Muscle layer of duodenum (tissue), 2 donors: ENCODE data around the gene KRTAP10-2.

Experiments used
- H3K27ac ChIP-seq: one replicate; pipeline ENCODE4 v1.7.0; 2013; ENCODE audit warnings: mild to moderate bottlenecking, low read length
- H3K27me3 ChIP-seq: one replicate; pipeline ENCODE4 v1.7.0; 2013; ENCODE audit warnings: low read depth, mild to moderate bottlenecking, control low read depth, low read length
- H3K36me3 ChIP-seq, 2 donors: one replicate each; pipeline ENCODE4 v1.7.0; 2013; ENCODE audit warnings: low read length in 2 of 2, control low read depth in 1 of 2, mild to moderate bottlenecking in 1 of 2; ENCODE audit not compliant: insufficient read depth in 2 of 2, control insufficient read depth in 1 of 2
- H3K4me1 ChIP-seq, 2 donors: one replicate each; pipeline ENCODE4 v1.7.0; 2013; ENCODE audit warnings: low read length in 2 of 2, mild to moderate bottlenecking in 2 of 2, control low read depth in 1 of 2, moderate library complexity in 1 of 2; ENCODE audit not compliant: insufficient read depth in 2 of 2, control insufficient read depth in 1 of 2
- H3K4me3 ChIP-seq, 2 donors: one replicate each; pipeline ENCODE4 v1.7.0; 2013; ENCODE audit warnings: low read length in 2 of 2, low read depth in 1 of 2, mild to moderate bottlenecking in 1 of 2
- H3K9me3 ChIP-seq, 2 donors: one replicate each; pipeline ENCODE4 v1.7.0; 2013; ENCODE audit warnings: low read length in 2 of 2, control low read depth in 1 of 2, mild to moderate bottlenecking in 1 of 2; ENCODE audit not compliant: control insufficient read depth in 1 of 2
- donor health status: healthy.

The KRTAP10-2 gene

DNA sequence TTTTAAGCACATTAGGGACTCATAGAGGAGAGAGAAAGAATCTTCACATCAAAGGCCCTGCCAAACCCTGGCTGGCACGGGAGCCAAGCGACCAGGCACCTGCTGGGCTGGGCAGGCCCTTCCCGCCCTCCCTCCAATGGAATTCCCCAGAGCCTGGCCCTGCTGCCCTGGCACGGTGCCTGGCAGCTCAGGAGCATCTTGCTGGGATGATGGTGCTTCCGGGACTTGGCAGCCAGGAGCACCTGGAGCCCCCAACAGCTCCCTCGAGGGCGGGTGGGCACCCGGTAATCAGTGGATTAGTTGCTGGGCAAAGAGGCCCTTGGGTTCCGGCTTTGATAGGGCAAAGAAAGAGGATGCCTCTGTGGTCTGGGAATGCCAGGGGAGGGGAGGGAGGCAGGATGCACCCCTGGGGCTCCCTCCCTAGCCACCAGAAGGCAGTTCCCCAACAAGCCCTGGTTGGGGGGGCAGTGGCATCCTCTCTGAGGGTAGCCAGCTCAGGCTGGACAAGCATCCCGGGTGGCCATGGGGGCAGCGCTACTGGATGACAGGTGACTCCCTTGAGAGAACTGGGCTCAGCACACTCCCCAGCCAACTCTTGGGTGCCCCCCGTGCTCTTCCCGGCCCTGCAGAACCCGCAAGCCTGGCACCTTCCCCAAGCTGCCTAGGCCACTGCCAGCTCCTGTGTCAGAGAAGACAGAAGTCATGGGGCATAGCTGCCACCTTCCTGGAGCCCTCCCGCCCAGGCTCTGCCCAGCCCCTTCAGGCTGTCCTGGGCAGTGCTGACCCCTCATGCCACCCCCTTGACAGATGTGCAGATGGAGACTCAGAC lies 37.7 kb downstream of the KRTAP10-2 start:
- Histone ChIP-seq H3K27me3 (no peaks in the 10 kb centered on the region), H3K4me1 (peaks cover 0 to 7% of the 10 kb centered on the region in 2 donors), H3K27ac (no peak overlapping the region), H3K9me3 (no peaks in the 10 kb centered on the region), H3K36me3 (no peaks in the 10 kb centered on the region), H3K4me3 (no peak overlapping the region)

DNA sequence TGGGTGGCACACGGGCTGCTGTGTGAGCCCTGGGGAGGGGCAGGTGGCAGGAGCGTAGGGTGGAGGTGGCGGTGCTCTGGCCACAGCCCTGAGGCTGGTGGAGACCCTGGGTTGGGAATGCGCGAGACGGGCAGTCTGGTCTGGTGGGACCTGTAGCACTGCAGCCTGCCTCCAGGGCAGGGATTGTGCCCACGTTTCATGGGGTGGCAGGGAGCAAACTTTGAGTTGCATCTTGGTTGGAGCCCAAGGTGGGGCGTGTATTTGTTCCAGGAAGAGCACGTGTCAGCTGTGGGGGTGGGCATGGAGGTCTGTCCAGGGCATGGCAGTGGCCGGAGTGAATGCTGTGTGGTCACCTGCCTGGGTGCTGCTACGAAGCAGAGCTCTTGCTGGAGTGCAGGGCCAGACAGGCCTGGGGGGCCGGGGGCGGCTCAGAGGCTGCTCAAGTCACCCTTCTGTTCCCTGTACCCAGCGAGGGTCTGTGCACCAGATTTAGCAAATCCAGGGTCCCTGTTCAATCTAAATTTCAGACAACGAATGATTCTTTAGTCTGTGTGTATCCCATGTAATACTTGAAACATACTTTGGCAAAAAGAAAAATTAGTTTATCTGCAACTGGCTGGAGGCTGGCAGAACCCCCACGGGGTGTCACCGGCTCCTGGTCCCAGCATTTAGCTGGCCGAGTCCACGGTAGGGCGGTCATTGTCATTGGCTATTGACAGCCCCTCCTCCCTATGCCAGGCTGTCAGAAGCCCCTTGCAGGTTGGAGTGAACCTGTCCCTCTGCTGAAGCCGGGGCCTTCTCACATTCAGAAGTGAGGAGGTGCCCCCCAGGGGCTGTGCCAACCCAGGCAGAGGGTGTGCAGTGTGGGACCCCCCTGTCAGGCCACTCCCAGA lies 38.6 kb downstream of the KRTAP10-2 start:
- Histone ChIP-seq H3K27ac (no peak overlapping the region), H3K4me3 (no peak overlapping the region), H3K27me3 (no peaks in the 10 kb centered on the region), H3K36me3 (no peaks in the 10 kb centered on the region), H3K4me1 (peaks cover 0 to 7% of the 10 kb centered on the region in 2 donors), H3K9me3 (no peaks in the 10 kb centered on the region)

DNA sequence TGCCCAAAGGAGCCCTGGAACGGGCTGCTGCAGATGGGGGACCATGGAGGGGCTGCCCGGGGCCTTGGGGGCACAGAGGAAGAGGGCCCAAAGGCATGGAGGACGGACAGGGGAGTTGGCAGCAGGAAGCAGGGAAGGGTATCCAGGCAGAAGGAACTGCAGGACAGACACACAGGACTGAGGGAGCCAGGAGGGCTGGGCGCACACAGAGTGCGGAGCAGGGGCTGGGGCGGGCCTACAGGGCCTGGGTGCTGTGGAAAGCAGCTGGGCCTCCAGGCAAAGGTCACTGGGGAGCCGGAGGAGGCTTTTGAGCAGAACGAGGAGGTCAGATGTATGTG lies 39.4 kb downstream of the KRTAP10-2 start:
- no peak overlapping the region for H3K27ac ChIP-seq
- peaks cover 0 to 7% of the 10 kb centered on the region in 2 donors for H3K4me1 ChIP-seq
- H3K4me3 ChIP-seq, result no peak overlapping the region
- no peaks in the 10 kb centered on the region for H3K27me3 ChIP-seq
- no peaks in the 10 kb centered on the region for H3K9me3 ChIP-seq
- no peaks in the 10 kb centered on the region for H3K36me3 ChIP-seq

DNA sequence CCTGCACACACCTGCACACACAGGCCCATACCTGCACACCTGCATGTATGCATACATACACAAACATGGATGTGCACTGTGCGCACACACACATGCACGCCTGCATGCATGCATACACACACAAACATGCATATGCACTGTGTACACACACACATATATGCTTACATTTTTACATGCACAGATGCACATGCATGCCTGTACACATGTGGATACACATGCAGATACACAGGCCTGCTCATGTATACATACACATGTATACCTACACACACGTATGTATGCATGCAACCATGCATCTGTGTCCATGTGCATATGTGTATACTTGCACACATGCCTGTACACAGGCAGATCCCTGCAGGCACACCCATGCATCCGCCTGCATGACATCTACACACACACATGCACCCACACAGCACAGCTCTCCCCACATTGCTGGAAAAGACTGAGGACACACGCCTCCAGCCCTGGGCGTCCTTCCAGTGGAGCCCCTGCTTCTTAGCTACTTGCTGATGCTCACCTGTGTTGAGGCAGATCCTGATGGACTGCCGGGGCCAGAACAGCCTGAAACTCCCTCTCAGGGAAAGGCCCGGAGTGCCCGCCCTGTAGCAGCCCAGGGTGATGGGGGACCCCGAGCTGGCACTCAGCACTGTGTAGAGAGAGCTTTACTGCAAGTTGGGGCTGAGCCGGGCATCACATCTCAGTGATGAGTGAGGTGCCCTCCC lies 39.9 kb downstream of the KRTAP10-2 start:
- Histone ChIP-seq H3K4me3 (no peak overlapping the region), H3K9me3 (no peaks in the 10 kb centered on the region), H3K36me3 (no peaks in the 10 kb centered on the region), H3K4me1 (peaks cover 0 to 7% of the 10 kb centered on the region in 2 donors), H3K27me3 (no peaks in the 10 kb centered on the region), H3K27ac (no peak overlapping the region)

DNA sequence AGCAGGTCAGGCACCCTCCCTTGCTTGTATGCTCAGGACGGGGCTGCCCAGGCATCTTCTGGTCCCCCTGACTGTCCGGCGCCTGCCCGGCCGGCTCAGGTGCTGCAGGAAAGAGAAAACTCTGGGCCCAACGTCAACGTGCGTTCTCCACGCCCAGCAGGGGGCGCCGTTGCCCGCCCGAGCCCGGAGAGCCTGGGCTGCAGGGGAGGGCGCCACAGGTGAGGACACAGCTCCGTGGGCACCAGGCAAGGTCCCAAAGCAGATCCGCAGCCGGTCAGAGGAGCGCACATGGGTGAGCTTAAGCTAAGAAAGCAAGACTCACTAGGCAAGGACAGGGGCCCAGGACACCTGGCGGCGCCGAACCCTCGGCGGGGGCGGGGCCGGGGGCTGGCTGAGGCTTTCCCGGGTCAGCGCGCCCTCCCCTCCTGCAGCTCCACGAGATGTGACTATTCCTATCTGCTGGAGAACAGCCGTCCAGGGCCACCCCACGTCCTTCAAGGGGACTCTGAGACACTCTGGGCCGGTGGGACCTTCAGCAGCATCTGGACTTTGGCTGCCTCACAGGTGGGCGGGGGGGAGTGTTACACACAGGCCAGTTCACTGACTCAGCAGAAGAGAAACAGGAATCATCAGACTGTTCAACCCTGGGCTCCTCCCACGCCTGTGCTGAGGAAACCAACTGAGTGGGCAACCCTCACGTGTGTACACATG lies 40.6 kb downstream of the KRTAP10-2 start:
- H3K27ac ChIP-seq, result no peak overlapping the region
- peaks cover 0 to 7% of the 10 kb centered on the region in 2 donors for H3K4me1 ChIP-seq
- peak overlapping the region in 1 of 2 donors; percentile 34 for H3K4me3 ChIP-seq
- no peaks in the 10 kb centered on the region for H3K27me3 ChIP-seq
- no peaks in the 10 kb centered on the region for H3K9me3 ChIP-seq
- H3K36me3 ChIP-seq, result no peaks in the 10 kb centered on the region

DNA sequence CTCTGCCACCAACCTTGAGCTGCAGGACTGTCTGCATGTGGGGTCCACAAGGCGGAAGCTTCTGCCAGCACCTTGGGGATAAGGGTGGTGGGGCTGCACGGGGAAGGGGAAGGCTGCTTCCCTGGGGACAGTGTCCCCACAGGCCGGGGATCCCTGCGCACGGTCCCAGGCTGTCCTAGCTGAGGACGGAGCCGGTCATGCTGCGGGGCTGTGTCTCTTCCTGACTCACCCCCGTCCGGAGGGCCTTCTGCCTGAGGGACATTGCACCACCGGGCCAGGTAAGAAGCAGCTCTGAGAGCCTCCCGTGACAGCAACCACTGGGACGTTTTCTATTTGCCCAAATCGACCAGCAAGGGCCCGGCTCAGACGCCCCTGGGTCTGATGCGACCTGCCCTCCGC lies 41.2 kb downstream of the KRTAP10-2 start:
- no peak overlapping the region for H3K27ac ChIP-seq
- H3K27me3 ChIP-seq, result no peaks in the 10 kb centered on the region

DNA sequence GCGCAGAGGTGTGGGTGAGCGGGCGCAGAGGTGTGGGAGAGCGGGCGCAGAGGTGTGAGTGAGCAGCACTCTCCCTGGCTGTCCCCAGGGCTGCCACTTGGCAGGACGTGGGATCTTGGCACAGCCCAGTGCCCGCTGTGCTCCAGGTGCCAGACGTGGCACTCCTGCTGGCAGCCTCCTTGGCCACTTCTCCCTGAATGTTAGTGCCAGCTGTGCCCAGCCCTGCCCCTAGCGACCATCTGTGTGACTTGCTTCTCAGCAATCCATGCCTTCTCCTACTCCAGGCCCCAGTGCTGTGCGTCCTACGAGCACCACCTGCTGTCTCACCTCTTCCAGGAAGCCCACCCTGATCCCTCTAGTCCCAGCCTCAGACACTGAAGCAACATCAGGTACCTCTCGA lies 41.8 kb downstream of the KRTAP10-2 start:
- H3K9me3 ChIP-seq, result no peaks in the 10 kb centered on the region

More for the DNA sequence above, 41.2 kb downstream of the KRTAP10-2 start:
- Histone ChIP-seq H3K4me3 (no peak overlapping the region), H3K4me1 (peaks cover 0 to 7% of the 10 kb centered on the region in 2 donors), H3K36me3 (no peaks in the 10 kb centered on the region), H3K9me3 (no peaks in the 10 kb centered on the region)

DNA sequence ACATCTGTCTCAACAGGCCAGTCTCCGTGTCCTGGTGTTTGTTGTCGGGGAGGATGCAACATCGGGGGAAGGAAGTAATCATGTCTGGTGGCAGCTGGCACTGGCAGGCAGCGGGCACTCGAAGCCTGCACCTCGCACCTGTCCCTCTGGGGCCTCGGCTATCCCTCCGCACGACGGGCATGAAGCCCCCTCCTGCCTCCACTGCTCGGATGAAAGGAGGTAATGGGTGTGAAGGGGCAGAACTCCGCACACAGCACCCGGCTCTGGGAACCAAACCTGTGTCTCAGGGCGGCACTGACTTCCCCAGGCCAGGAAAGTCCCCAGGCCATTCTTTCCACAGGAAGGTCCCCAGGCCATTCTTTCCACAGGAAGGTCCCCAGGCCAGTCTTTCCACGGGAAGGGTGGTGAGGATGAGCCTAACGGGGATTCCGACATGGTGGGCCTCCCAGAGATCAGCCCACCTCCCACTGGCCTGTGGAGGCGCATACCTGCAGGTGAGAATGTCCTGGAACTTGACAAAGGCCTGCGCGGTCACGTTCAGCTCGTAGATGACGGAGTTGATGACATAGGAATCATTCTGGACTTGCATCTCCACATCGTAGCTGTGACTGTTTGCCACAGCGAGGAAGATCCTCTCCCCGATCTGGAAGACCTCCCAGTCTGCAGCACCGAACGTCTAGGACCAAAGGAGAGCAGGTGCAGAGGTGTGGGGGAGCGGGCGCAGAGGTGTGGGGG lies 42.4 kb downstream of the KRTAP10-2 start:
- Histone ChIP-seq H3K4me1 (peaks cover 0 to 7% of the 10 kb centered on the region in 2 donors), H3K9me3 (no peaks in the 10 kb centered on the region), H3K27ac (no peak overlapping the region), H3K36me3 (no peaks in the 10 kb centered on the region), H3K4me3 (no peak overlapping the region), H3K27me3 (no peaks in the 10 kb centered on the region)

More for the DNA sequence above, 41.8 kb downstream of the KRTAP10-2 start:
- H3K27me3 ChIP-seq, result no peaks in the 10 kb centered on the region
- H3K27ac ChIP-seq, result no peak overlapping the region
- H3K4me1 ChIP-seq, result peaks cover 0 to 7% of the 10 kb centered on the region in 2 donors
- no peaks in the 10 kb centered on the region for H3K36me3 ChIP-seq
- H3K4me3 ChIP-seq, result no peak overlapping the region

DNA sequence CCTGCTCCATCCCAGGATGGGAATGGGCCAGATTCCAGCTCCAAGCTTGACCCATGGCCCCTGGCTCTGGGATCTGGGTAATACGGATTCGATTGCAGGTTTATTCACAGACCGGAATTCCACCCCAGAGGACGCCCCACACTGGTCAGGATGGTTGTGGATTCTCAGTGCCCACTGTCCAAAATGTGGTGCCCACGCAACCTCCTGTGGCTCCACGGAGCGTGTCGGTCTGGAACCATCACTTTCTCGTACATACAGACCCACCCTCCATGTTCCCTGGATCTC lies 42.9 kb downstream of the KRTAP10-2 start:
- H3K4me1 ChIP-seq, result peaks cover 0 to 7% of the 10 kb centered on the region in 2 donors

DNA sequence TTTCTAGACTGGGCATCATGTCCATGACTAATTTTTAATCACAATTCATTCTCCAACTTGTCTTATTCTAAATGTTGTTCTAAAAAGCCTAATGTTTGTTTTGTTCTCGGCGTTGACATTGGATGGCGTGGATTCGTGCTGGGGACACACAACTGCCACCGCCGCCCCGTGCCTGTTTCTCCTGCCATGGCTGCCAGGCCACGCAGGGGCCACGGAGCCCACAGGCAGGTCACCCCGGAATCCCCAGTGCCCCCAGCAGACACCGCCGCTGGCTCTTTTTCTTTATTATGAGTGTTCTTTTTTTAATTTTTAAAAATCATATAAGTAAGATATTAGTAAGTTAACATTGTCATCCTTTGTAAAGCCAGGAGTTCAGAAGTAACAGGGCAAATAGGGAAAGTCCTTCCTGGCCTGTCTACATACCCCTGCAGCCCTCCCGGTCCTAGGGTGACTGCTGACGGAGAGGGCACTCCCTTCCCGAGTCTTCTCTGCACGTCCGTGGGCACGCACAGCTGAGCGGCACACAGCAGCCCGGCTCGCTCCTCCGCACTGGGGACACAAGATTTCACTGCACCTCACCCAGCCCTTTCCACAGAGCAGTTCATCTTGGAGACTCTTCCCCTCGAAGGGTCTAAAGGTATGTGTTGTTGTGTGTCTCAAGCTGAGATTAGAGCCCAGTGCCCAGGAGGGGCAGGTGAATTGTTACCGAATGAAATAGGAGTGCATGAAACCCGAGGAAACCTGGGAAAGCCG lies 43.5 kb downstream of the KRTAP10-2 start:
- Histone ChIP-seq H3K27me3 (no peaks in the 10 kb centered on the region), H3K4me1 (peaks cover 0 to 7% of the 10 kb centered on the region in 2 donors), H3K9me3 (no peaks in the 10 kb centered on the region), H3K27ac (no peak overlapping the region), H3K36me3 (no peaks in the 10 kb centered on the region), H3K4me3 (no peak overlapping the region)

More for the DNA sequence above, 42.9 kb downstream of the KRTAP10-2 start:
- no peaks in the 10 kb centered on the region for H3K9me3 ChIP-seq
- H3K4me3 ChIP-seq, result no peak overlapping the region
- no peaks in the 10 kb centered on the region for H3K27me3 ChIP-seq
- H3K36me3 ChIP-seq, result no peaks in the 10 kb centered on the region
- no peak overlapping the region for H3K27ac ChIP-seq
